GM12892 (cell line): Measurements from ENCODE around the gene SFT2D2.

Experiments used
- POLR2A ChIP-seq: IDR thresholded peaks from 2 replicates; pipeline ENCODE4 v1.6.1; 2011; ENCODE audit warnings: low read depth, low read length, control low read depth
- POLR2AphosphoS5 ChIP-seq: IDR thresholded peaks from 2 replicates; pipeline ENCODE4 v1.6.1; 2011; ENCODE audit warnings: low read depth, low read length, control low read depth
- TAF1 ChIP-seq: IDR thresholded peaks from 2 replicates; pipeline ENCODE4 v1.6.1; 2011; ENCODE audit warnings: low read depth, mild to moderate bottlenecking, control low read depth, low read length, borderline replicate concordance

- no peak for TF ChIP-seq POLR2A
- TF ChIP-seq POLR2AphosphoS5, result no peak
- TF ChIP-seq TAF1, result no peak
Observed at GRCh38 chr1:168246506-168246905, 20.7 kb downstream of the SFT2D2 start.
